ENCODE results near the gene FAM219B.
"Not testable (repeated sequence)": the region's sequence is repeated elsewhere in the genome, so short reads cannot be mapped to it uniquely, and the experiment has no call there.

The FAM219B gene

DNA sequence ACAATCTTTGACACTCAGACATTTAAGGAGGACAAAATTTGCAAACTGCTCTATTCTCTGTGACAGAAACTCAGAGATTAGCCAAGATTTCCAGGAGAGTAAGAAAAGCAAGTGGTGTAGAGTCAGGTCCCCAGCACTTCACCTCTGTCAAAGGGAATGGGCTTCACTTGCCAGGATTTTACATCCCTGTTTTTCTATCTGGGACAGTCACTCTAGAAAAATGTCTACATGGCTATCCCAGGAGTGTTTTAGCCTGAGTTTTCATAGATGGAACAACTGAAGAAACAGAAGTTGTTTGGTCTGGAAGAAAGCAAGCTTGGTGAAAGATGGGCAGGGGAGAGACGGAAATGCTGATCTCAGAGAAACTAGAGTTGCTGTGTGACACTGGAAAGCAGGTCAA lies 3.0 kb downstream of the FAM219B start:
- no peak for DNase-seq (ENCODE audit: low read depth)

DNA sequence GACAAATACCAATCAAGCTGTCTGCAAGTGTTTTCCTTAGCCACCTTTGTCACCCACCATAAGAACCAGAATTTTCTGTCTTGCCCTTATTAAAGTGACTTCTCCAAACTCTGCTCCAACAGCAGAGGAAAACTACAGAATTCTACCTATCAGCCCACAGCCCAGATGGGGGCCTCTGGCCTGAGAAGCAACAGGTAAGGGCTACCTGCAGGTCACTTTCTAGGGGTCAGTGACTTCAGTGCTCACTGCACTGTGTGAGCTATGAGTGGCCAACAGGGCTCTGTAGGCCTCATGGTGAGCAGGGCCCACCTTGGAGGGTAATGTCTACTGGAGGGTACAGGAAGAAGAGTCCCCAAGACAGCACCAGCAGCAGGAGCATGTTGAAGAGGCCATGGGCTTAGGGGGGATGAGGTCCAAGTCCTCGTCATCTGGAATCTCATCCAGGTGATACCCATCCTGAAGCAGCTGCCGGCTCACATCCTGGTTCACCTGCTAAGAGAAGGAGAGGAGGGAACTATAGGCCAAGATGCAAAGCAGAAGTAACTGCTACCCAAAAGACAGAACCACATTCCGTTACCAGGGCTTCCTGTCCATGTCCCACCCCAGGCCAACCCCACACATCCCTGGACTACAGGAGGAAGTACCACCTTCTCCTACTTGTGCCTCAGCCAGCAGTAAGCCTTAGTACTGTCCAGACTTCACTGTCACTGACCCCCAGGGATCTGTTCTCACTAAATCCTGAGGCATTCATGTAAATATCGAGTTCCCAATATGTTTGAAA lies 4.2 kb downstream of the FAM219B start:
- no peak for DNase-seq (ENCODE audit: low read depth)

DNA sequence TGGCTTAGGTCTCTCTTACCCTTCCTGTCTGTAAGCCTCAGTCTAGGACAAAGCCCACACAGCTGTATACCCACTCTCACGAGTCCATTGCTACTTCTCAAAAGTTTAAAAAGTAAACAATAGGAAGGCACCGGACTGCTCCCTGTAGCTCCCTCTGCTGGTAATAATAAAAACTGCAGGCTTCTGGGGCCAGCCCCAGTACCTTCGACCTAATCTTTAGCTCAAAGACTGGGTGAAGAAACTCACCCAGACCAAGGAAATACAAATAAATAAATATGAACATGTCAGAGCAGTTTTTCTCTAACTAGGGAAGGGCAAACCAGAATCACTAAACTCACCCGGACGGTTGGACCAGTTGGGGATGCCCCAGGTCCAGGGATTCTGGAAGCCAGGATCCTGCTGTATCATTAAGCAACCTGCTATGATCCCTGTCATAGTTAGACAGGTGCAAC lies 5.0 kb downstream of the FAM219B start:
- DNase-seq (ENCODE audit: low read depth), result peak; percentile 19

DNA sequence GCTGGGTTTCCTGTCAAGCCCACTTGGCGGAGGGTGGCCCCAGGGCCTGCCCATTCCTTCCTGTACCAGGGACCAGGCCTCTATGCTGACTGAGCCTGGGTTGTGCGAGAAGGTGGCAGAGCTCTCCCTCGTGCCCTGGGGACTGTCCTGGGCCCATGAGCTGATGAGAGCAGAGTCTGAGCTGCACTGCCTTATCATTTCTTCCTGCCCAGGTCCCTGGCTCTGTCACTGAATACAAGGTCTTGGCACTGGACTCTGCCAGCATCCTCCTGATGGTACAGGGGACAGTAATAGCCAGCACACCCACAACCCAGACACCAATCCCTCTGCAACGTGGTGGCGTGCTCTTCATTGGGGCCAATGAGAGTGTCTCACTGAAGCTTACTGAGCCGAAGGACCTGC lies 9.3 kb downstream of the FAM219B start:
- DNase-seq (ENCODE audit: low read depth), result no peak

DNA sequence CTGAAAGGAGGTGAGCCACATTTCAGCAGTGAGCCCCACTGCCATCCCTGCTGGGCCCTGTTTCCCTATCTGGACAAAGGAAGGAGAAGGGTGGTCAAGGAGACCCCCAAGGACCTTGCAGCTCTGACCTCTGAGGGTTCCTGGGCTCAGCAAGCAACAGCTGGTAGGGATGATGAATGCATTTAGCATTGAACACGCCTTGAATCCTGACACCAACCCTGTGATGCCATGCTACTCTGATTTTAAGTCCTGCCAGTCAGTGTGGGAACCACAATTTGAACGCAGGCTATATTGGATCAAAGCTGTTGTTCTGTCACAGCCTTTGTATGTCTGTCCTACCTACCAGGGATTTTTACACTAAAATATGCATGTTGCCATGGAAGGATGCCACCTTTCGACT lies 10.3 kb downstream of the FAM219B start:
- no peak for DNase-seq (ENCODE audit: low read depth)

DNA sequence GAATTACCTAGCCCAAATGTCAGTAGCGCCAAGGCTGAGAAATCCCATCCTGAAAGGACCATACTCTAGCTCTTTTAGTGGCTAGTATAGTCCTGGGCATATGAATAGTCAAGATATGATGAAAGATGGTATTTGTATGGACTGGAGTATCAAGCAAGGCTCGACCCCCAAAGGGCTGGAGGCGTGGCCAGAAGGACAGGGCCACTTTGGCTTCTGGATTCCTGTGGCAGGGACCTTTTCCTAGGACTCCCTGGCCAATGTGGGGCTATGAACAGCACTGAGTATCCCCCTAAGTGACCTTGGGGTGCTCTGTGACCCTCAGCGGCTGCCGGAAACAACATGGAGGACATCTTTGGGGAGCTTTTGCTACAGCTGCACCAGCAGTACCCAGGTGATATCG lies 10.8 kb downstream of the FAM219B start:
- no peak for DNase-seq (ENCODE audit: low read depth)

DNA sequence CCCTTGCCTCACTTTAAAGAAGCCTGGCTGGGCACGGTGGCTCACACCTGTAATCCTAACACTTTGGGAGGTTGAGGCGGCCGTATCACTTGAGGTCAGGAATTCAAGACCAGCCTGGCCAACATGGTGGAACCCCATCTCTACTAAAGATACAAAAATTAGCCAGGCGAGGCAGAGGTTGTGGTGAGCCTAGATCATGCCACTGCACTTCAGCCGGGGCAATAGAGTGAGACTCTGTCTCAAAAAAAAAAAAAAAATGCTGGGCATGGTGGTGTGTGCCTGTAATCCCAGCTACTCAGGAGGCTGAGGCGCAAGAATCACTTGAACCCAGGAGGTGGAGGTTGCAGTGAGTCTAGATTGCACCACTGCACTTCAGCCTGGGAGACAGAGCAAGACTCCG lies 12.3 kb downstream of the FAM219B start:
- DNase-seq (ENCODE audit: low read depth), result not testable (repeated sequence)

DNA sequence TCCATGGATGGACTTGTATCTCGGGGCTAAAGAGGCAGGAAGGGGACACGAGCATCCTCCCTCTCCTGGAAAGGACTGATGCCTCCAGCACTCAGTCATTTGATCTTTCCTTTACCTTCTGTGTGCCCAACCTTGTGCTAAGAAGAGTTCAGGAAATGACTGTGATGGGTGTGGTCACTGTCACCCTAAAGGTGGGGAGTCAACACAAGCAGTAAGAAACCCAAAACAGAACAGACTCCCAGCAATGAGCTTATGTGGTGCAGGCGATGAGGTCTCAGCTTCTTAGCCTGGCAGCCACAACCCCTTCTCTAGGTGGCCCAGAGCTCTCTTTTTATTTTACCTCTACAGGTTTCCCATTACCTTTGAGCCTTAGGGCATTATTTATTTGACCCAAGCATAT lies 13.0 kb downstream of the FAM219B start:
- no peak for DNase-seq (ENCODE audit: low read depth)

DNA sequence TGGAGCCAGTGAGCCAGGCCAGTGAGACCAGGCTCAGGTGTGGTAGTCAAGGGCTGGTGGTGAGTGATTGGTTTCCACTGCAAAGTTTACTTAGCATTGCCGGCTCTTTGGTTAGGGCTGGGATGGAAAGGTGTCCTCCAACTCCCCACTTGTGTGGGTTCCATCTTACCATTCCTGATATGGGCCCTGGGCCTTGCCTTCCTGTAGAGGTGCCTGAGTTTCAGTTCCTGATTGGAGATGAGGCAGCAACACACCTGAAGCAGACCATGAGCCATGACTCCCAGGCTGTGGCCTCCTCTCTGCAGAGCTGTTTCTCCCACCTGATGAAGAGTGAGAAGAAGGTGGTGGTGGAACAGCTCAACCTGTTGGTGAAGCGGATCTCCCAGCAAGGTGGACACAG lies 13.7 kb downstream of the FAM219B start:
- no peak for DNase-seq (ENCODE audit: low read depth)

DNA sequence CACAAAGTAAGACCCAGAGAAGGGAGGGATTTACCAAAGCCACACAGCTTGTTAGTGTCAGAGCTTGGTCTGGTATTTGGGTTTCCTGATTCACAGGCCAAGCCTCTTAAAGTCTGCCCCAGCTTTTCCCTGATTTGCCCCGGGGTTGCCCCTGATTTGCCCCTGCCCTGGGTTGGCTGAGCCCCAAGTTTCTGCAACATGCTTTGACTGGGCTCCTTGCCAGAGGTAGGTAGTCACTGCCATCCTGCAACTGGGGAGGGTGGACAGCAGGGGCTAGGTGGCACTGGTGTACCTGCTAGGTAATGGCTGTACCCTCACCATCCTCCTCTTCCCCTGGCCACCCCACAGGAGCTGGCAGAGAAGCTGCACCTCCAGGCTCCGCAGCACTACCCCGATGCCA lies 14.3 kb downstream of the FAM219B start:
- DNase-seq (ENCODE audit: low read depth), result no peak

DNA sequence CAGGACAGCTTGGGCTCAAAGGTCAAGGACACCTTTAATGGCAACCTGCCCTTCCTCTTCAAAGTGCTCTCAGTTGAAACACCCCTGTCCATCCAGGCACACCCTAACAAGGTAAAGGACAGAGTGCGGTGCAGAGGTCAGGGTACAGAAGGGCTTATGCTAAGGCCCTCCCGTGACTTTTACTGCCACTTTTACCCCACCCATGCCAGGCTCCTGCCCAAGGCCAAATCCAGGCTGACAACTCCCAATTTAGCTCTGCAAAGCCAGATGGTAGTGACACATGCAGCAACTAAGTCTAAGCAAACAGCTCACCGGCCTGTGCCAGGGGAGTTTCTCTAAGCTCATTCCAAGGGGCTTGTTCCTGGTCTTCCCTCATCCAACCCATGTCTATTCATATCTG lies 15.2 kb downstream of the FAM219B start:
- no peak for DNase-seq (ENCODE audit: low read depth)

DNA sequence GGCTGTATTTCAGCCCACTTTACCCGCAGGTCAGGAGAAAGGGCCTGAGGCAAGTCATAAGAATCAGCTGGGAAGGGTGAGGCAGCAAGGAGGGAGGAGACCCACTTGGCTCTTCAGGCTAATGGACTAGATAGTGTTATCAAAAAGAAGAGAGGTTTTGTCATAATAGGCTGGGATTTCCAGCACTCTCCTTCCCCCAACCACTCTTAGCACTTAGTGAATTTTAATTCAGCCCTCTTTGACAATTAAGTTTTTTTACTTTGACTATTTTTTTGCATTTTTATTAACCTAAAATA lies 16.0 kb downstream of the FAM219B start:
- no peak for DNase-seq (ENCODE audit: low read depth)

DNA sequence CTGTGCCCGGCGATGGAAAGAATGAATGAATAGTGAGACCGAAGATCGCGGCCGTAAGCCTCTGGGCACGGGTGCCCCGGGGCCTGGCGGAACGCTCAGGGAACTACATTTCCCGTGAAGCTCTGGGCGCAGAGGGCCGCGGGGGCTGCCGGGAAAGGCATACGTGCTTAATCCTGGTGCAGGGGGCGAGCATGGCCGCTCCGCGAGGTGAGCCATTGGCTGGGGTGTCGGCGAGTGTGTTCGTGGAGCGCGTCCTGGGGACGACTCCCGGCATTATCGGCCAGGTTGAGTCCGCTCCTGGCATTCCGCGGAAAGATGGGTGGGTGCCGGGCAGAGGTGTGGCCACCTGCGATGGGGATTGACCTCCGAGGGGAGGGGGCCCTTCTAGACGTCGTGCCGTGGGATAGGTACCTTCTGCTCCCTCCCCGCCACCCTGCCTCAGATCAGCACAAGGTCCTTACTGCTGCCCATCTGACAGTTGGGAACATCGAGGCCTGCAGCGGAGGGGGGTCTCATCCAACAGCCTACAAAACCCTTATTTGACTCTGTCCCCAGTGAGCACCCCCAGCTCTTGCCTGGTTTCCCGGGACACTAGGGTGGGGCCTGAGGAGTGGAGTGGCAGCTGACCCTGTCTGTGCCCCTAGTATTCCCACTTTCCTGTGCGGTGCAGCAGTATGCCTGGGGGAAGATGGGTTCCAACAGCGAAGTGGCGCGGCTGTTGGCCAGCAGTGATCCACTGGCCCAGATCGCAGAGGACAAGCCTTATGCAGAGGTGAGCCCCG lies 16.6 kb downstream of the FAM219B start, which contains the start of gene MPI:
MPI (plus strand) TSS at position 160 of the 782 bp plus-strand sequence; CDS start at position 192, 32 bp downstream.
- DNase-seq (ENCODE audit: low read depth), result peak; percentile 74

DNA sequence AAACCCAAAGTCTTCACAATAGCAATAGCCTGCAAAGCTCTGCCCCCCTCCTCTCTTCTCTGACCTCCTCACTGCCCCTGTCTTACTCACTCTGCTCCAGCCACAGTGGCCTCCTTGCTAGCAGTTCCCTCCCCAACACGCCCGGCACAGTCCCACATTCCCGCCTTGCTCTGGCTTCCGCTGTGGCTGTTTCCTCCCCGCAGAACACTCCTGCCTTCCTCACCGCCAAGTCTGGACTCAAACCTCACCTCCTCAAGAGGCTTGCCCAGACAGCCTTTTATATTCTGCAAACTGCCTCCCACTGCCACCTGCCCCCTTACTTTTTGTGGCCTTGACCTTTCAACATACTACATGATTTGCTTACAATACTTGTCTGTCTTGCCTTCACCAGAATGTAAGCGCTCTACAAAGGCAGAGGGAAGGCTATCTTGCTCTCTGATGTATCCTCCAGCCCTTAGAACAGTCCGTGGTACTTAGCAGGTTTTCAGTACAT lies 17.2 kb downstream of the FAM219B start:
- DNase-seq (ENCODE audit: low read depth), result no peak

DNA sequence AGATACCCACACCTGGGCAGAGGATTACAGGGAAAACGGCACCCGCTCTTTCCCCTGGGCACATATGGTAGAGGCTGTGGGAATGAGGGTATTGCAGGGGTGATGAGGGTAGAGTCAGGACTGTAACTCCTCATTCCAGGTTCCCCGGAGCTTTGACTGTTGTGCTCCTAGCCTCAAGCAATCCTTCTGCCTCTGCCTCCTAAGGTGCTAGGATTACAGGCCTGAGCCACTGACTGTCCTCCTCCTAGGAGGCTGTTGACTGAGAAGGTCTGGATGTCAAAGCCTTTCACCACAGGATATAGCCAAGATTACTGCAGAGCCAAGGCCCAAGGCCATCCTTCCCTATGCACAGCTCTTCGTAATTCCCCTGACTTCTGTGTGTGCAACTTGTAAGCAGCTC lies 17.9 kb downstream of the FAM219B start:
- no peak for DNase-seq (ENCODE audit: low read depth)

DNA sequence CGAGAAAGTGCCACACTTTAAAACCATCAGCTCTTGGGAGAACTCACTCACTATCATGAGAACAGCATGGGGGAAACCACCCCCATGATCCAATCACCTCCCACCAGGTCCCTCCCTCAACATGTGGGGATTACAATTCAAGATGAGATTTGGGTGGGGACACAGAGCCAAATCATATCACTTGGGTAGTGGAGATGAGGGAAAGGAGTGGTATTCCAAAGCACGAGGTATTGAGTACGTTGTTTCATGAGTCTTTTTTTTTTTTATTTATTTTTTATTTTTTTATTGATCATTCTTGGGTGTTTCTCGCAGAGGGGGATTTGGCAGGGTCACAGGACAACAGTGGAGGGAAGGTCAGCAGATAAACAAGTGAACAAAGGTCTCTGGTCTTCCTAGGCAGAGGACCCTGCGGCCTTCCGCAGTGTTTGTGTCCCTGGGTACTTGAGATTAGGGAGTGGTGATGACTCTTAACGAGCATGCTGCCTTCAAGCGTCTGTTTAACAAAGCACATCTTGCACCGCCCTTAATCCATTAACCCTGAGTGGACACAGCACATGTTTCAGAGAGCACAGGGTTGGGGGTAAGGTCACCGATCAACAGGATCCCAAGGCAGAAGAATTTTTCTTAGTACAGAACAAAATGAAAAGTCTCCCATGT lies 19.0 kb downstream of the FAM219B start:
- not testable (repeated sequence) for DNase-seq (ENCODE audit: low read depth)

DNA sequence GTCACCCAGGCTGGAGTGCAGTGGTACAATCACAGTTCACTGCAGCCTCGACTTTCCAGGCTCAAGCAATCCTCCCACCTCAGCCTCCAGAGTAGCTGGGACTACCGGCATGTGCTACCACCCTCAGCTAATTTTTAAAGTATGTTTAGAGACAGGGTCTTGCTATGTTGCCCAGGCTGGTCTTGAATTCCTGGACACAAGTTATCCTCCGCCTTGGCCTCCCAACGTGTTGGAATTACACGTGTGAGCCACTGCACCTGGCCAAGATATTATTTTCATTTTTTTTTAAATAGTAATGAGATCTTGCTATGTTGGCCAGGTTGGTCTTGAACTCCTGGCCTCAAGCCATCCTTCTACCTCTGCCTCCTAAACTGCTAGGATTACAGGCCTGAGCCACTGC lies 21.2 kb downstream of the FAM219B start:
- no peak for DNase-seq (ENCODE audit: low read depth)

DNA sequence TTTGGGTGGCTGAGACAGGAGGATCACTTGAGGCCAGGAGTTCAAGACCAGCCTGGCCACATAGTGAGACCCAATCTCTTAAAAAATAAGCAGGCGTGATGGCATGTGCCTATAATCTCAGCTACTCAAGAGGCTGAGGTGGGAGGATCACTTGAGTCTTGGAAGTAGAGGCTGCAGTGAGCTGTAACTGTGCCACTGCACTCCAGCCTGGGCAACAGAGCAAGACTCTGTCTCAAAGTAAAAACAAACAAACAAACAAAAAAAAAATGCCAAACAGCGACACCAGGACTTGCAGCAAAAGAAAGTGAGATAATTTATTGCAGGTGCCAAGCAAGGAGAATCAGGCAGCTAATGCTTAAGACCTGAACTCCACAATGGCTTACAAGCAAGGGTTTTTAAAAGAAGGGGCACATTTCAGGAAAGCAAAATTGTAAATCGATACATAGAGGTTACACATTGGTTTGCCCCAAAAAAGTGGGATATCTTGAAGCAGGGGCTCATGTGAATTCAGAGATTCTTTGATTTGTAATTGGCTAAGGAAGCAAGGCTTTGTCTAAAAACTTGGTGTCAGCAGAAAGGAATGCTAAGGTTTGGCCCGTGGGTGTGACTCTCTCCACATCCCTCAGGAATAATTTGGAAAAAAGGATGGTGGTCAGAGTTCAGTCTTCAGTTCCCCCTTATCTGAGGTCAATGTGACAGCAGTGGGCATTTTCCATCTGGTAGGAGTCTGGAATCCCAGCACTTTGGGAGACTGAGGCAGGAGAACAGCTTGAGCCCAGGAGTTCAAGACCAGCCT lies 22.0 kb downstream of the FAM219B start:
- no peak for DNase-seq (ENCODE audit: low read depth)

DNA sequence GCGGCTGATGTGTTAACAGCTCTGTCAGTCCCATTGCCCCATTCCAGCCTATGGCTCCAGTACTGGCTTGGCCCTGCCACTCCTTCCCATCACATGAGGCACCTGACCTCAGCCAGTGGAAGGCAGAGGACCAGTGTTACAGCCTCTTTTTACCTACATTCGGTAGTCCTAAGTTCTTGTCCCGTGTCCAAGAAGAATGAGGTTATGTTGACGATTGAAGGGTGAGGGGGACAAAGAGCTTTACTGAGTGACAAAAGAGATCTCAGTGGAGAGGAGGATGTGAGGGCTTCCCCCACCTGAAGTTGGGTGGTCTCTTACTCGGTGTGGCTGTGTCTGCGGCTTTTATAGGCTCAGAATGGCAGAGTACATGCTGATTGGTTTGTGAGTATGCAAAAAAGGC lies 24.1 kb downstream of the FAM219B start:
- DNase-seq (ENCODE audit: low read depth), result no peak

DNA sequence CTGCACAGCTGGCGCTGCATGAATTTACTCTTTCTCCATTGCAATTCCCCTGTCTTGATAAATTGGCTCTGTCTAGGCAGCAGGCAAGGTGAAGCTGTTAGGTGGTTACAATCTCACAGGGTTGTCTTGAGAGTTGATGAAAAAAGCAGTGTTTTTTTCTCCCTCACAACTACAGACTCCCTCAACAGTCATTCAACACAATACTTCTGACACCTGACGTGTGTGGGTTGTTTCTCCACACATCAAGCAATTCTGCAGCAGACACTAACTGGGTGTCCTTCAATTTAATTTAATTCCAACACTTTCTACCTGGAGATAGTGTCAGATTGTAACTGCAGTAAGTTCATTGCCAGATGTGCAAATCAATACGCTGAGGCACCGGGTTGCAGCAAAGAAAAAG lies 28.4 kb downstream of the FAM219B start:
- DNase-seq (ENCODE audit: low read depth), result no peak

DNA sequence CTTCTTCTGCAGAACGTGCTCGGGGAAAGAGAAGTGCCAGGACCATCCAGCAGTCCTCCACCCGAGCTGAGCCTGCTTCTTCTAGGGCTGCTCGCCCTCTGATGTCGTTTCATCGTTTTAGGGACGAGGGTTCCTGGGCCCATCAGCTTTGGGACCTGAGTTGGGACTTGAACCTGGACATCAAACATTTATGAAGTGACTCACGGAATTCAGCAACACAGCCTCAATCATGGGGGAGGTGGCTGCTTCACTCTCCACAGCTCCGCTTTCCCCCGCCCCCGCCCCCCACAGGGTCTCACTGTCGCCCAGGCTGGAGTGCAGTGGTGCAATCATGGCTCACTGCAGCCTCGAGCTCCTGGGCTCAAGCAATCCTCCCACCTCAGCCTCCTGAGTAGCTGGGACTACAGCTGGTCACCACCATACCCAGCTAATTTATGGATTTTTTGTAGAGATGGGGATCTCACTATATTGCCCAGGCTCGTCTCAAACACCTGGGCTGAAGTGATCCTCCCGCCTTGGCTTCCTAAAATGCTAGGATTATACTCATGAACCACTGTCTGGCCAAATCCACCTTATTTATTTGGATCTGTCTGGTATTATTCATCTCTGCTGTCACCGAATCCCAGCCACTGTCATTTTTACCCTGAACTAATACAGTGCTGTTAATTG lies 32.8 kb downstream of the FAM219B start:
- no peak for DNase-seq (ENCODE audit: low read depth)

All from stimulated activated CD8-positive, alpha-beta memory T cell treated with anti-CD3 and anti-CD28 coated beads, Interleukin-12 subunit alpha, Interleukin-12 subunit beta, amount 100 ng/mL, for 4 hours (primary cell).